Prostate gland (tissue), 2 donors: Measurements from ENCODE around the gene FRMD4A.

Experiments used
- CTCF ChIP-seq, 4 experiments: fragments of 200-600 bp in 2 of 4; fragments of 450-650 bp in 2 of 4; sonication (generic) in 2 of 4; IDR thresholded peaks; 1 replicate in 3 of 4; 2 replicates in 1 of 4; pipeline ENCODE4 v1.5.1; 2016 to 2019; ENCODE audit warnings: antibody characterized with exemption in 4 of 4, mild to moderate bottlenecking in 2 of 4, moderate library complexity in 2 of 4
- POLR2A ChIP-seq: fragments of 450-650 bp; IDR thresholded peaks from one replicate; pipeline ENCODE4 v1.6.1; 2016; ENCODE audit warnings: antibody characterized with exemption, mild to moderate bottlenecking
- POLR2AphosphoS5 ChIP-seq: sonication (generic); formaldehyde crosslinking; IDR thresholded peaks from one replicate; pipeline ENCODE4 v1.6.1; 2017; ENCODE audit warnings: antibody characterized with exemption

- TF ChIP-seq CTCF (IDR thresholded peaks at IDR 0.05): no peak
- TF ChIP-seq POLR2A: no peak
- no peak for TF ChIP-seq POLR2AphosphoS5
Observed at GRCh38 chr10:13970236-13970956, 360.3 kb downstream of the FRMD4A start.
